Endothelial cell (in vitro differentiated cells): ENCODE data around the gene PTMA. TPM values are rescaled to one million over a fixed set of nuclear protein-coding genes. Genes with fewer than 3 reads are reported as not detected.
A peak's percentile ranks its signal among the peaks of the same experiment; 100 is the strongest.

Experiments
- DNase-seq: peaks from one replicate; pipeline ENCODE4 v3.0.0; 2021; ENCODE audit warnings: low spot score
- H3K27ac Mint-ChIP-seq: one replicate; pipeline ENCODE4 v1.8.0; 2021; ENCODE audit warnings: mixed read lengths, inconsistent platforms; ENCODE audit not compliant: unreplicated experiment
- H3K27me3 Mint-ChIP-seq: one replicate; pipeline ENCODE4 v1.8.0; 2021; ENCODE audit warnings: mild to moderate bottlenecking, moderate library complexity, mixed read lengths, inconsistent platforms; ENCODE audit not compliant: unreplicated experiment
- H3K36me3 Mint-ChIP-seq: one replicate; pipeline ENCODE4 v1.8.0; 2021; ENCODE audit warnings: mild to moderate bottlenecking, low read depth, mixed read lengths, inconsistent platforms; ENCODE audit not compliant: unreplicated experiment
- H3K4me1 Mint-ChIP-seq: one replicate; pipeline ENCODE4 v1.8.0; 2021; ENCODE audit warnings: mild to moderate bottlenecking, mixed read lengths, inconsistent platforms; ENCODE audit not compliant: unreplicated experiment
- H3K4me3 Mint-ChIP-seq: one replicate; pipeline ENCODE4 v1.8.0; 2021; ENCODE audit warnings: mild to moderate bottlenecking, mixed read lengths, inconsistent platforms; ENCODE audit not compliant: unreplicated experiment
- H3K9me3 Mint-ChIP-seq: one replicate; pipeline ENCODE4 v1.8.0; 2021; ENCODE audit warnings: mixed read lengths, inconsistent platforms; ENCODE audit not compliant: unreplicated experiment
- CTCF ChIP-seq: fragments of 200-600 bp; sonication (generic); IDR thresholded peaks from one replicate; pipeline ENCODE4 v1.5.0; 2021; ENCODE audit warnings: antibody characterized with exemption; ENCODE audit not compliant: unreplicated experiment
- total RNA-seq: library from RNA; stranded (reverse); fragmentation: NEBNext Ultra II Directional; extraction: Animal tissue kit (Norgen Biotek cat#: 25700); gene quantifications from one replicate; pipeline ENCODE4 v1.2.1, GENCODE V29; 2021; ENCODE audit not compliant: unreplicated experiment

The PTMA gene
- total RNA-seq, 1 donor from 2014 or later, result 592 TPM

- TF ChIP-seq CTCF, result peak; percentile 92
- H3K36me3 Mint-ChIP-seq, result peaks cover 25% of the 10 kb centered on the region
- peak; percentile 88 for DNase-seq
- H3K4me1 Mint-ChIP-seq, result peaks cover 28% of the 10 kb centered on the region
- no peaks in the 10 kb centered on the region for H3K9me3 Mint-ChIP-seq
- peak overlapping the region; percentile 84 for H3K4me3 Mint-ChIP-seq
- H3K27me3 Mint-ChIP-seq, result peaks cover 20% of the 10 kb centered on the region
- H3K27ac Mint-ChIP-seq, result no peak overlapping the region
Measured at GRCh38 chr2:231713730-231714638, 5.7 kb downstream of the PTMA start.

GRCh38 chr2:231714639-231715498, 6.5 kb downstream of the PTMA start:
- Mint-ChIP-seq H3K36me3 (peaks cover 25% of the 10 kb centered on the region), H3K4me1 (peaks cover 28% of the 10 kb centered on the region), H3K27me3 (peaks cover 20% of the 10 kb centered on the region), H3K9me3 (no peaks in the 10 kb centered on the region), H3K4me3 (no peak overlapping the region), H3K27ac (no peak overlapping the region)
- TF ChIP-seq CTCF, result peak; percentile 94
- peak; percentile 81 for DNase-seq

GRCh38 chr2:231715499-231715837, 7.1 kb downstream of the PTMA start:
- Mint-ChIP-seq H3K9me3 (no peaks in the 10 kb centered on the region), H3K4me3 (no peak overlapping the region), H3K27ac (peak overlapping the region; percentile 75), H3K36me3 (peaks cover 25% of the 10 kb centered on the region), H3K4me1 (peaks cover 28% of the 10 kb centered on the region), H3K27me3 (peaks cover 20% of the 10 kb centered on the region)
- DNase-seq, result no peak
- peak; percentile 32 for TF ChIP-seq CTCF

- Mint-ChIP-seq H3K9me3 (no peaks in the 10 kb centered on the region), H3K27ac (peak overlapping the region; percentile 75), H3K27me3 (peaks cover 18% of the 10 kb centered on the region), H3K4me1 (peaks cover 28% of the 10 kb centered on the region), H3K4me3 (peak overlapping the region; percentile 11), H3K36me3 (peaks cover 24% of the 10 kb centered on the region)
- TF ChIP-seq CTCF, result no peak
- no peak for DNase-seq
Measured at GRCh38 chr2:231715988-231716616, 7.8 kb downstream of the PTMA start.
